ENCODE results near the gene HOMER1. TPM values are rescaled to one million over a fixed set of nuclear protein-coding genes. Genes with fewer than 3 reads are reported as not detected.
"Not testable (repeated sequence)": the region's sequence is repeated elsewhere in the genome, so short reads cannot be mapped to it uniquely, and the experiment has no call there.

HOMER1 gene
- total RNA-seq, 1 donor = 6.8 TPM

- H3K4me3 ChIP-seq (ENCODE audit: low read depth, low read length) = no peak overlapping the region
- TF ChIP-seq, protein P1, sequence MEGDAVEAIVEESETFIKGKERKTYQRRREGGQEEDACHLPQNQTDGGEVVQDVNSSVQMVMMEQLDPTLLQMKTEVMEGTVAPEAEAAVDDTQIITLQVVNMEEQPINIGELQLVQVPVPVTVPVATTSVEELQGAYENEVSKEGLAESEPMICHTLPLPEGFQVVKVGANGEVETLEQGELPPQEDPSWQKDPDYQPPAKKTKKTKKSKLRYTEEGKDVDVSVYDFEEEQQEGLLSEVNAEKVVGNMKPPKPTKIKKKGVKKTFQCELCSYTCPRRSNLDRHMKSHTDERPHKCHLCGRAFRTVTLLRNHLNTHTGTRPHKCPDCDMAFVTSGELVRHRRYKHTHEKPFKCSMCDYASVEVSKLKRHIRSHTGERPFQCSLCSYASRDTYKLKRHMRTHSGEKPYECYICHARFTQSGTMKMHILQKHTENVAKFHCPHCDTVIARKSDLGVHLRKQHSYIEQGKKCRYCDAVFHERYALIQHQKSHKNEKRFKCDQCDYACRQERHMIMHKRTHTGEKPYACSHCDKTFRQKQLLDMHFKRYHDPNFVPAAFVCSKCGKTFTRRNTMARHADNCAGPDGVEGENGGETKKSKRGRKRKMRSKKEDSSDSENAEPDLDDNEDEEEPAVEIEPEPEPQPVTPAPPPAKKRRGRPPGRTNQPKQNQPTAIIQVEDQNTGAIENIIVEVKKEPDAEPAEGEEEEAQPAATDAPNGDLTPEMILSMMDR (IDR thresholded peaks at IDR 0.05; ENCODE audit: insufficient read depth, low read length) = no peak
- DNase-seq (ENCODE audit: low read depth) = no peak
Measured at GRCh38 chr5:79521156-79521555, 7.2 kb upstream of the HOMER1 start.

DNA sequence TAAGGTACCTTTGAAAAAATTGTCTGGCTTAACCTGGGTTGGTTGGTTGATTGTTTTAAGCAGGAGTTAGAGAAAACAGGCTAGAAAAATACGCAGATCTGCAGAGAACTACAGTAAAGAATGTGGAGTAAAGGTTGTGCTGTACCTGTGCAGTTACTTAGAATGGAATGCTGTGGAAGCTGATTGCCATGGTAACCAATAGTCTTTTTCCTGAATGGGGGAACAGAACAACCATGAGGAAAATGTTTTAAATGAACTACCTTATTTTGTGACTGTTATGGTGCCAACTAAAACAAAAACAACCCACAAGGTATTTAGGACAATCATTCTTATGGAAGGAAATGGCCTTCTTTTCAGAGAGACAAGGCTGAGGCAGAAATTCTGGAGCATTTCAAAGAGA is 4.8 kb upstream of the HOMER1 start:
- no peak for DNase-seq (ENCODE audit: low read depth)
- TF ChIP-seq, protein P1 (IDR thresholded peaks at IDR 0.05; ENCODE audit: insufficient read depth, low read length) = no peak
- H3K4me3 ChIP-seq (ENCODE audit: low read depth, low read length) = no peak overlapping the region

DNA sequence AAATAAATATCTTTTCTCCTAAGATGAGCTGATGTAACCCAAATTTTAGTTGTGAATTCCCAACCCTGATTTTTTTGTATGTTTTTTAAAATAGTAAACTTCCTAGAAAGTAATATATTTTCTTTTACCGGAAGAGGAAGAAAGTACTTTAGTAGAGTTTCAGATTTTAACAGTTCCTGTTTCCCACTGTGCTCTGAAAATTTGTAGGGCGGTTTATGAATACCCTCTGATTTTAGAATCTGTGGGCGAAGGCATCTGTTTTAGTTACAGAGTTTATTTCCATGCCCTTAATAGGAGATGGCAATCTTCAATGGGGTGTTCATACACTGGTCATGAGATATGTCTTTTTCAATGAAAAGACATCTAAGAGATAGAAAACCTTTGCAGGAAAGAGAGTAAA is 3.7 kb upstream of the HOMER1 start:
- no peak for DNase-seq (ENCODE audit: low read depth)
- TF ChIP-seq, protein P1 (IDR thresholded peaks at IDR 0.05; ENCODE audit: insufficient read depth, low read length) = no peak
- no peak overlapping the region for H3K4me3 ChIP-seq (ENCODE audit: low read depth, low read length)

GRCh38 chr5:79516986-79517385 is 3.1 kb upstream of the HOMER1 start:
- DNase-seq (ENCODE audit: low read depth) = no peak
- TF ChIP-seq, protein P1 (IDR thresholded peaks at IDR 0.05; ENCODE audit: insufficient read depth, low read length) = no peak
- H3K4me3 ChIP-seq (ENCODE audit: low read depth, low read length) = no peak overlapping the region

- DNase-seq (ENCODE audit: low read depth); H3K4me3 ChIP-seq (ENCODE audit: low read depth, low read length): not testable (repeated sequence)
Measured at GRCh38 chr5:79516331-79516730, 2.4 kb upstream of the HOMER1 start.

DNA sequence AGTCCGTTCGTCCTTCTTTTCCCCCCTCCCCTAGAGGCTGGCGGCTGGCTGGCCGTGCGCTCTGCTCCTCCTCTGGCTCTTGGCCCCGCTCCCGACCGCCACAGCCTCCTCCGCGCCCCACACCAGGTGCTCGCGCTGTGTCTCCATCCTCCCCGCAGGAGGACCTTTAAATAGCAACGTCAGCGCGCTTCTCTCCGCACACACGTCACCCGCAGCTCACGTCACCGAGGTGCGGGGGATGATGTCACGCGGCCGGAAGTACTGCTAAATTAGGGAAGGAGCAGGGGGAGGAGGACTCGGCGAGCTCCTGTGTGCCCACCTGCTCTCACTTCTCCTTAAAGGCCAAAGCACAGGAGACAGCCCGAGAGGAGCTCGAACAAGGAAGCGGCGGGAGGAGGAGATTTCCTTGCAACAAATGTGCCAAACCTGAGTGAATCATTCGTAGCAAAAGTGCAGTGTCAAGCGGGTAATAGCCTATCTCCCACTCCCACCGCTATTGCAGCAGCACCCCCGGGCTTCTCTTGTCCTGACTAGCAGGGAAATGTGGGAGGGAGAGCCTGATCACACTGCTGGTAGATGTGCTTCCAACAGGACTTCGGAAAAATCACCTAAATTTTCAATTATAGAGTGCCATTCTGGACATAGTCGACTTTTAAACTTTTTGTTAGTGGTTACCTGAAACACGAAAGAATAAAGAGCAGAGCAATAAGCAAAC is 614 bp upstream of the HOMER1 start:
- peak overlapping the region; percentile 91 for H3K4me3 ChIP-seq (ENCODE audit: low read depth, low read length)
- peak; percentile 93 for DNase-seq (ENCODE audit: low read depth)
- TF ChIP-seq, protein P1 (IDR thresholded peaks at IDR 0.05; ENCODE audit: insufficient read depth, low read length) = no peak

- DNase-seq (ENCODE audit: low read depth) = no peak
- TF ChIP-seq, protein P1 (IDR thresholded peaks at IDR 0.05; ENCODE audit: insufficient read depth, low read length) = no peak
- H3K4me3 ChIP-seq (ENCODE audit: low read depth, low read length) = peak overlapping the region; percentile 91
Measured at GRCh38 chr5:79513308-79513703, 628 bp downstream of the HOMER1 start.

Measured in fibroblast of the aortic adventitia (primary cell).